Activated CD4-positive, alpha-beta T cell treated with anti-CD3 and anti-CD28 coated beads, Interleukin-2, Interleukin-6, amounts not matched to agents 100 ng/mL and 50 ng/mL, durations not matched to agents 16 hours and 8 hours (primary cell): Measurements from ENCODE around the gene ICAM4.
"Not testable (repeated sequence)": the region's sequence is repeated elsewhere in the genome, so short reads cannot be mapped to it uniquely, and the experiment has no call there.

Source experiments
- DNase-seq: peaks from one replicate; pipeline ENCODE4 v3.0.0-alpha.2; 2020

Gene ICAM4

DNA sequence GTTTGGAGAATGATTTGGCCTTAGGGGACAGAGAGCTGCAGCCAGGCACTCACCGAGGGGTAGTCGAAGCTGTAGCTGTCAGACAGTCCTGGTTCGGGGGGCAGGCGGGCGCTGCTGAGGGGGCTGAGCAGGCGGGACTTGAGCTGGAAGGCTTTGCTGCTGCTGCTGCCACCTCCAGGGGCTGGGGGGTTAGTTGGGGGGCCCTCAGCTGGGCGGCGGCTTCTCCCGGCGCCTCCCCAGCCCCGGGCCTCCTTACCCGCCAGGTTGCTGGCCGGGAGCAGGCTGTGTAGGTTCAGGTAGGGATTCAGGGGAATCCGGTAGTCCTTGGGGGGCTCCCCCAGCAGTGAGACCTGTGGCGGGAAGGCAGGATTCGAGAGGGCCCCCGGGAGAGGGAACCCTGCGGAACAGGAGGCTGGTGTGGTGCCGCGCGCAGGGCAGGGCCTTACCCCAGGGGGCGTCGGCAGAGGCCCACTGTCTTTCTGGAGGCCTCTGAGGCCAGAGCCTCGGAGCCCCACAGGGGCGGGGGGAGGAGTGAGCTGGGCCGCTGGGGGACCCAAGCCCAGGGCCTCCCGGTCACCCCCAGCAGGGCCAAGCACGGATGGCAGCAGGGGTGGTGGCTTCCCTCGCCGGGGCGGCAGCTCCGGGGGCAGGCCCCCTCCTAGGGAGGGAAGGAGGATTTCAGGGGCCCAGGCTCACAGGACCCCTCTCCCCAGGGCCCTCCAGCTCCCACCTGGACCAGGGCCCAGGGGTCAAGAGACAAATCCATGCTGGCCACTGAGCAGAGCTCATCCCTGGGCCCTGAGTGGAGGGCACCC, 34.1 kb downstream of the ICAM4 start:
- DNase-seq, result no peak

- no peak for DNase-seq
Observed at GRCh38 chr19:10321417-10321797, 34.7 kb downstream of the ICAM4 start.

DNA sequence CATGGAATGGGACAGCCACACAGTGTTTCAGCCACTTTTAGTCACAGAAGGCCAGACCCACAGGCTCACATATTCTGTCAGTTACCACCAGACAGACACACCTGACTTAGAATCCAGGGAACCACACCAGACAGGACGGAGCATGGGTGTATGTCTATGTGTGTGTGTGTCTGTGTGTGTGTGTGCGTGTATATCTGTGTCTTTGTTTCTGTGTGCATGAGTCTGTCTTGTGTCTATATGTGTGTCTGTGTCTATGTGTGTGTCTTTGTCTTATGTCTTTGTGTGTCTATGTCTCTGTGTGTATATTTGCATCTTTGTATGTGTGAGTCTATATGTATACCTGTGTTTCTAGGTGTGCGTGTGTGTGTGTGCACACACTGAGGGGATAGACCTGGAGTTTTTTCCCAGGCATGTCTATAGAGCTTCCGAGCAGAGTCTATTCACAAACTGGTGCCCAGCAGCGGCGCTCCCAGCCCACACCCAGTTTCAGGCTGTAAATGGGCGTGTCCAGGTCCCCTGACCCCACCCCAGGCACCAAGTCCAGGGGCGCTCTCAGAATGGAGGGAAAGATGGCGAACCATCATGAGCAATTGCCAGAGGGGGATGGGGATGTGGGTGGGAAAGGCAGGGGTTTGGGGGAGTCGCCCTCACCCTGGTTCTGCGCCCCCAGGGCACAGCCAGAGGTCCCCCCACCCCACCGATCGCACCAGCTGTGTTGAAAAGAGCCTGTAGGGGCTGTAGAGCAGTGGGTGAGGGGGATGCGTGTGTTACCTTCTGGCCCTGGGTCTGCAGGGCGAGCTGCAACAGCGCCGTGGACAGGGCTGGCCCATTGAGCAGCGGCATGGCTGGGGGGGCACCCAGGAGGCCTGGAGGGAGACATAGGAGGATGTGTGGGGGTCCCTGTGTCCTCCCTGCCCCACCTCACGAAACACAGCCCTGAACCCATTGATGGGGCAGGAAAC, 35.4 kb downstream of the ICAM4 start:
- DNase-seq, result no peak

- DNase-seq, result no peak
Observed at GRCh38 chr19:10325732-10326131, 39.0 kb downstream of the ICAM4 start.

GRCh38 chr19:10327793-10328192, 41.0 kb downstream of the ICAM4 start:
- no peak for DNase-seq

- DNase-seq, result no peak
Observed at GRCh38 chr19:10328558-10329429, 42.0 kb downstream of the ICAM4 start.

GRCh38 chr19:10329555-10329954, 42.8 kb downstream of the ICAM4 start:
- DNase-seq, result no peak

DNA sequence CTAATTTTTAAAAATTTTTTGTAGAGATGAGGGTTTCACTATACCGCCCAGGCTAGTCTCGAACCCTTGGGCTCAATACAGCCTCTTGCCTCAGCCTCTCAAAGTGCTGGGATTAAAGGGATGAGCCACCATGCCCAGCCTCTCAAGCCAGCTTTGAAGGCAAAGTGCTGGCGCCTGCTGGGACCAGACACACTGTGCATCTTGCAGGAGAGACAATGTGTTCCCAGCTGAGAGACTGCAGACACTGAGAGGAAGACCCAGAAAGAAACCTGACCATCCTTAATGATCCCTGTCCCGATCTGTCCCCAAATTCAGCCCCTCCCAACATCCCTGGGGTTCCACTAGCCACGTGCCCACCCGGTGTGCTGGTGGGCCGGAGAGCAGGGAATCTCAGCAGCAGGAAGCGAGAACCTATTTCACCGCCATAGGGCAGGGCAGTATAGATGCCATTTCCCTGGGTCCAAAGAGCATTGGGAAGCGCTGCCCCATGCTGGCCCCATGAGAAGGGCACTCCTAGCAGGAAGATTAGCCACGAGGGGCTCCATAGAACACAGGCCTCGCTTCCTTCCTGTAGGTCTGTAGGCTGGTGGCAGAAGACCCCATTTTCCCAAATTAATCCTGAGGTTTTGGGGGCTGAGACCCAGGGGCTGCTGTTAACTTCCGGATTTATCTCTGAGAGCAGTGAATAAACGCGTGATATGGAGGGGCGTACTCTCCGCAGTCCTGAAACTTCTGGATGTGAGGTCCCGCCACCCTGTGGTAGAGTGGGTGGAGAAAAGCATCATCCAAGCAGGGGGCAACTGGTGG, 45.6 kb downstream of the ICAM4 start:
- DNase-seq, result no peak

- peak; percentile 99 for DNase-seq
Observed at GRCh38 chr19:10332965-10333757, 46.4 kb downstream of the ICAM4 start, which contains the start of gene RAVER1. RAVER1 (minus strand) TSS chr19:10333529; CDS start chr19:10333507, 22 bp downstream.

DNA sequence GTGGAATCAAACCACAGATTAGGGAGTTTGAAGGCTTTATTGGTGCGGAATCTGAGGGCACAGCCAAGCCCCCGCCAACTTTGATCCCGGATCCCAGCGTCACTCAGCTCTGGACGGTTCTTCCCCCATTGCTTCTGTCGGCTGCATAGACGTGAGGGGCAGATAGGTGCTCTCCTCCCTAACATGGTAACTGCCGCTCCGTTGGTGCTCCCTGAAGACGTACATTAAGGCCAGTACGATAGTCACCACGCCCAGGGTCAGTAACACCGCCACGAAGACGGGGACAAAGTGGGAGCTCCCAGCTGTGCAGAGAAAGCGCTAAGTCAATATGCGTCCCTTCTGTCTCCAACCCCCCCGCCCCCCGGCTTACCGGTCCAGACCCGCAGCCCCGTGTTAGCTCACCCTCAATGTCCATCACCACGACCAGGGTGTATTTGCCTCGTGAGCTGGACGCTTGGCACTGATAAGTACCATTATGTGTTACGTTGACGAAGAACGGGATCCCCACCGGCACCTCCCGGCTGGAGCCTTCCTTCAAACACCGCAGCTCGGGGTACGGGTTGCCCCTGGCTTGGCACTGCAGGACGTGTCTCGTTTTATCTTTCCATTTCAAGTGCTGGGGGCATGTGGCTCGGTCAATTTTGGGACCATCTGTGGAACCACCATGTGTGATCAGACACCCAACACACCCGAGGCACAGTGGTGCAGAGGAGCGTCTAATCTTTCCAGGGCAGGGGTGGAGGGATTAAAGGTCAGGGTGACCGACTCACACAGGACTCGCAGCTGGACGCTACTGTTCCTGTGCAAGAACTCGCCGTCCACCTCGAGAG, 47.2 kb downstream of the ICAM4 start:
- no peak for DNase-seq

- DNase-seq, result peak; percentile 59
Observed at GRCh38 chr19:10334588-10335351, 48.0 kb downstream of the ICAM4 start.

DNA sequence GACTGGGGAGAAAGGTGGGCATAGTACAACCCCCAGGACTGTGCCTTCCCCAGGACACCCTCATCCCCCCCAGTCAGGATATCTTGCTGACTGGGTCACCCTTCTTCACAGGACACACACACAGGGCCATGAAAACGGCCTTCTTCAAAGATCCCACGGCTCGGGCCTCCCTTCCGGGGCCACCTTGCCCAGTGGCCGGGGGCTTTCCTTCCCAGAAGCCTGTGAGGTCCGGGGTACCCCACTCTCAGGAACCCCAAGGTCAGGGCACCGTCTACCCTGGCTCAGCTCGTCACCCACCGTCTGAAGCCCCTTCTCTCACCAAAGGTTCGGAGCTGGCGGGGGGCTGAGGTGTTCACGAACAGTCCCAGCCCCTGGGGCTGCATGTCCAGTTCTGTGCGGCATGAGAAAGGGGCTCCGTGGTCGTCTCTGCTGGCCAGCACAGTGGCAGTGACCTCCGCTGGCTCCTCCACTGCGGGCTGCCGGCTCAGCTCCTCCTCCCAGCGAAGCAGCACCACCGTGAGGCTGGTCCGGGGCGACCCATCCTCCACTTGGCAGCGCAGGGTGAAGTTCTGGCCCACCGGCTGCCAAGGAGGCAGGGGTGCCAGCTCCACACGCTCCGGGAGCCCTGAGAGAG, 48.7 kb downstream of the ICAM4 start:
- DNase-seq, result no peak

GRCh38 chr19:10336725-10337124, 50.0 kb downstream of the ICAM4 start:
- DNase-seq, result not testable (repeated sequence)
